Renal cortex interstitium (tissue), 11 donors: ENCODE measurements around the gene C9. TPM values are rescaled to one million over a fixed set of nuclear protein-coding genes. Genes with fewer than 3 reads are reported as not detected.
"Not testable (repeated sequence)": the region's sequence is repeated elsewhere in the genome, so short reads cannot be mapped to it uniquely, and the experiment has no call there.

Experiments
- DNase-seq, 11 donors: peaks; one replicate each; pipeline ENCODE4 v3.0.0-alpha.2; 2013; ENCODE audit warnings: low read depth in 9 of 11, low spot score in 4 of 11; ENCODE audit errors: extremely low read depth in 1 of 11
- polyA plus RNA-seq, 3 donors: library from polyadenylated mRNA; unstranded; fragments of 120-200 nt; gene quantifications; one replicate each; pipeline ENCODE4 v1.2.1, GENCODE V29; 2013; ENCODE audit not compliant: insufficient read length in 3 of 3

C9 gene
- polyA plus RNA-seq, 3 donors = 0.23 to 0.32 (median 0.27) TPM

DNA sequence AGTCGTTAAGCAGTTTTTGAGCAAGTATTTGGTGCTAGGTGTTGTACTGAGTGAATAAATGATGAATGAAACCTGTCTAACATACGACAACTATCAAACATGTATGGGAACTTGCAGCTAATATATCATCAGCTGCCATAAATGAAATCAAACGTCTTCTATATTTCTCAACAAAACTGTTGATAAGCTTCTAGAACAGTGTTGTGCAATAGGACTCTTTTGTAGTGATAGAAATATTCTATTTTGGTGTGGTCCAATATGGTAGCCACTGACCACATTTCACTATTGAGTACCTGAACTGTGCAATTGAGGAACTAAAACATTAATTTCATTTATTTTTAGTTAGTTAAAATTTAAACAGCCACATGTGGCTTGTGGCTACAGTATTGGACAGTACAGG, 128.6 kb downstream of the C9 start:
- DNase-seq = no peak

DNA sequence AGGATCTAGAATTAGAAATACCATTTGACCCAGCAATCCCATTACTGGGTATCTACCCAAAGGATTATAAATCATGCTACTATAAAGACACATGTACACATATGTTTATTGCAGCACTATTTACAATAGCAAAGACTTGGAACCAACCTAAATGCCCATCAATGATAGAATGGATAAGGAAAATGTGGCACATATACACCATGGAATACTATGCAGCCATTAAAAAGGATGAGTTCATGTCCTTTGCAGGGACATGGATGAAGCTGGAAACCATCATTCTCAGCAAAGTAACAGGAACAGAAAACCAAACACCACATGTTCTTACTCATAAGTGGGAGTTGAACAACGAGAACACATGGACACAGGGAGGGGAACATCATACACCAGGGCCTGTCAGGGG, 129.8 kb downstream of the C9 start:
- DNase-seq = not testable (repeated sequence)

Other genes with a start within 250 kb of the C9 start
- gene FYB1, start 144.9 kb downstream of the C9 start, polyA plus RNA-seq = 1 to 10 TPM; 3.9 to 4.4 (median 4.4) TPM
- 100 to 1,000 TPM; 189 to 235 (median 222) TPM for gene DAB2, start 60.5 kb upstream of the C9 start, polyA plus RNA-seq